Spleen (tissue), 11 donors: ENCODE data around the gene SERPINA1. TPM values are rescaled to one million over a fixed set of nuclear protein-coding genes. Genes with fewer than 3 reads are reported as not detected.

Experiments
- DNase-seq: peaks from one replicate; pipeline ENCODE4 v3.0.0-alpha.2; 2020
- H3K27ac ChIP-seq, 8 donors: fragments of 200-600 bp; sonication (generic) in 7 of 8; 1 replicate in 4 of 8; 2 replicates in 4 of 8; pipeline versions ENCODE4 v1.5.0 to v1.8.0; 2016 to 2021; ENCODE audit warnings: inconsistent platforms in 4 of 8, mild to moderate bottlenecking in 4 of 8, moderate library complexity in 1 of 8
- H3K27me3 ChIP-seq, 7 donors: fragments of 200-600 bp; sonication (generic) in 6 of 7; replicated peaks in 1 of 7; 1 replicate in 4 of 7; 2 replicates in 3 of 7; pipeline versions ENCODE4 v1.5.0 to v1.8.0; 2016 to 2021; ENCODE audit warnings: inconsistent platforms in 3 of 7, mild to moderate bottlenecking in 1 of 7
- H3K36me3 ChIP-seq, 6 donors: fragments of 200-600 bp; sonication (generic) in 5 of 6; 1 replicate in 4 of 6; 2 replicates in 2 of 6; pipeline versions ENCODE4 v1.5.0 to v1.8.0; 2016 to 2021; ENCODE audit warnings: inconsistent platforms in 2 of 6
- H3K4me1 ChIP-seq, 6 donors: fragments of 200-600 bp; sonication (generic) in 5 of 6; 1 replicate in 3 of 6; 2 replicates in 3 of 6; pipeline versions ENCODE4 v1.5.0 to v1.8.0; 2016 to 2021; ENCODE audit warnings: inconsistent platforms in 3 of 6
- H3K4me3 ChIP-seq, 8 donors: fragments of 200-600 bp; sonication (generic) in 7 of 8; 1 replicate in 4 of 8; 2 replicates in 4 of 8; pipeline versions ENCODE4 v1.5.0 to v1.8.0; 2016 to 2021; ENCODE audit warnings: inconsistent platforms in 4 of 8, mild to moderate bottlenecking in 4 of 8, moderate library complexity in 2 of 8
- H3K9me3 ChIP-seq, 8 donors: fragments of 200-600 bp; sonication (generic) in 7 of 8; 1 replicate in 4 of 8; 2 replicates in 4 of 8; pipeline versions ENCODE4 v1.5.0 to v1.8.0; 2016 to 2021; ENCODE audit warnings: inconsistent platforms in 4 of 8
- POLR2A ChIP-seq, 3 donors: fragments of 450-650 bp; IDR thresholded peaks; one replicate each; pipeline ENCODE4 v1.5.1; 2017; ENCODE audit warnings: antibody characterized with exemption in 3 of 3, mild to moderate bottlenecking in 1 of 3
- POLR2AphosphoS5 ChIP-seq, 3 donors: sonication (generic); formaldehyde crosslinking; IDR thresholded peaks; one replicate each; pipeline ENCODE4 v1.5.1; 2017; ENCODE audit warnings: antibody characterized with exemption in 3 of 3
- WGBS, 5 donors: extraction: QIAGEN DNeasy Blood & Tissue Kit in 3 of 5; methylation state at CpG; one replicate each; pipeline versions ENCODE4 v1.1.5 to v1.1.7; 2013 to 2018; 5-methylcytosine and 5-hydroxymethylcytosine counted together
- intact Hi-C: fragments of 100-400 bp; cut with DNase I; formaldehyde crosslinking; loops from one replicate; pipeline ENCODE4 v1.15.0; 2023; ENCODE audit warnings: low total_unique reads
- polyA plus RNA-seq, 3 donors: library from polyadenylated mRNA; stranded (reverse); fragments of 200-250 nt; gene quantifications; one replicate each; pipeline ENCODE4 v1.2.1, GENCODE V29; 2013
- total RNA-seq, 7 donors: library from RNA; depleted of rRNA in 3 of 7; stranded (reverse); fragments of >200 nt in 3 of 7; fragmentation: NEBNext Ultra II Directional in 4 of 7; extraction: Animal tissue kit (Norgen Biotek cat#: 25700) in 4 of 7; gene quantifications; one replicate each; pipeline versions ENCODE4 v1.1.0 to v1.2.1, GENCODE V29; 2016 to 2021
- TF ChIP-seq, protein P1 (sequence below), 11 experiments: fragments of 200-600 bp in 7 of 11; fragments of 450-650 bp in 4 of 11; sonication (generic) in 4 of 11; IDR thresholded peaks in 8 of 11; conservative IDR thresholded peaks in 3 of 11; 1 replicate in 7 of 11; 2 replicates in 4 of 11; pipeline versions ENCODE4 v1.4.0 to v1.8.0; 2016 to 2021; ENCODE audit warnings: antibody characterized with exemption in 11 of 11, inconsistent platforms in 4 of 11, mild to moderate bottlenecking in 1 of 11
- donor health status: healthy with polysubstance abuse.
- donor health status: DM: no; HTN: no; CAD: no; lungs with moderate emphysema.
- donor health status: DM: no; HTN: no; CAD: no.
- donor health status: Bipolar disorder and iron deficiency.
- donor health status: healthy.
- donor health status: DM: no; HTN: no; CAD: no.
- donor health status: DM: yes; HTN: yes; CAD: no.

The SERPINA1 gene
- total and polyA plus RNA-seq, 10 donors, result 28.4 to 701 (median 203) TPM

DNA sequence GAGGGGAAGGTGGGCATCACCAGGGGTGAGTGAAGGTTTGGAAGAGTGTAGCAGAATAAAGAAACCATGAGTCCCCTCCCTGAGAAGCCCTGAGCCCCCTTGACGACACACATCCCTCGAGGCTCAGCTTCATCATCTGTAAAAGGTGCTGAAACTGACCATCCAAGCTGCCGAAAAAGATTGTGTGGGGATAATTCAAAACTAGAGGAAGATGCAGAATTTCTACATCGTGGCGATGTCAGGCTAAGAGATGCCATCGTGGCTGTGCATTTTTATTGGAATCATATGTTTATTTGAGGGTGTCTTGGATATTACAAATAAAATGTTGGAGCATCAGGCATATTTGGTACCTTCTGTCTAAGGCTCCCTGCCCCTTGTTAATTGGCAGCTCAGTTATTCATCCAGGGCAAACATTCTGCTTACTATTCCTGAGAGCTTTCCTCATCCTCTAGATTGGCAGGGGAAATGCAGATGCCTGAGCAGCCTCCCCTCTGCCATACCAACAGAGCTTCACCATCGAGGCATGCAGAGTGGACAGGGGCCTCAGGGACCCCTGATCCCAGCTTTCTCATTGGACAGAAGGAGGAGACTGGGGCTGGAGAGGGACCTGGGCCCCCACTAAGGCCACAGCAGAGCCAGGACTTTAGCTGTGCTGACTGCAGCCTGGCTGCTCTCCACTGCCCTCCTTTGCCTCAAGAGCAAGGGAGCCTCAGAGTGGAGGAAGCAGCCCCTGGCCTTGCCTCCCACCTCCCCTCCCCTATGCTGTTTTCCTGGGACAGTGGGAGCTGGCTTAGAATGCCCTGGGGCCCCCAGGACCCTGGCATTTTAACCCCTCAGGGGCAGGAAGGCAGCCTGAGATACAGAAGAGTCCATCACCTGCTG lies 7.0 kb downstream of the SERPINA1 start:
- Histone ChIP-seq H3K9me3 (no peaks in the 10 kb centered on the region), H3K27ac (no peak overlapping the region), H3K4me1 (peaks cover 0 to 37% (median 10%) of the 10 kb centered on the region in 6 donors), H3K36me3 (peaks cover 0 to 80% (median 3%) of the 10 kb centered on the region in 6 donors), H3K27me3 (no peaks in the 10 kb centered on the region), H3K4me3 (no peak overlapping the region)
- DNase-seq, result no peak
- WGBS, 5 donors, result 76 to 91% (median 78%) methylated on average over 6 to 7 of the region's 7 CpGs
- intact Hi-C loops, result no loop called here
- no peak for TF ChIP-seq POLR2A (IDR thresholded peaks at IDR 0.05)
- peak in 1 of 3 donors; percentile 26 for TF ChIP-seq POLR2AphosphoS5 (IDR thresholded peaks at IDR 0.05)

DNA sequence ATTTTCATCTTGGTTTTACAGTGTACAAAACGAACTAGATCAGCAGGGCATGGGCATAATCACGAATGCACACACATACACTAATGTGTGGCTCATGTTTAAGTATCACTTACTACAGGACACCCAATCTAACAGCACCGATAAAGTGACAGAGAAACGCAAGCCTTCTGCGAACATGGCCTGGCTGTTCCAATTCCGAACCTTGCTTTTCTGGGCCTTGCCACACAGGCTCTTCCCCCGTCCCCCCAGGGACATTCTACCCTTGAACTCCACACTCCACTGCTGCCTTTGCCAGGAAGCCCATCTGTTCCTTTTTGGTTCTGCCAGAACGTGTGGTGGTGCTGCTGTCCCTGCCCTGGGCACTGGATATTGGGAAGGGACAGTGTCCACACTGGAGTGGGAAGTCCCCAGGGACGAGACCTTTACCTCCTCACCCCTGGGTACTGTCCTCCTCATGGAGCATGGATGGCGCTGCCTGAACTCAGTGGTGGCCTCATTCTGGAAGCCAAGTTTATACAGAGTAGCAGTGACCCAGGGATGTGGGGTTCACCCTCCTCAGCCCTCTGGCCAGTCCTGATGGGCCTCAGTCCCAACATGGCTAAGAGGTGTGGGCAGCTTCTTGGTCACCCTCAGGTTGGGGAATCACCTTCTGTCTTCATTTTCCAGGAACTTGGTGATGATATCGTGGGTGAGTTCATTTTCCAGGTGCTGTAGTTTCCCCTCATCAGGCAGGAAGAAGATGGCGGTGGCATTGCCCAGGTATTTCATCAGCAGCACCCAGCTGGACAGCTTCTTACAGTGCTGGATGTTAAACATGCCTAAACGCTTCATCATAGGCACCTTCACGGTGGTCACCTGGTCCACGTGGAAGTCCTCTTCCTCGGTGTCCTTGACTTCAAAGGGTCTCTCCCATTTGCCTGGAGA lies 7.9 kb downstream of the SERPINA1 start:
- WGBS, 5 donors, result 71 to 85% (median 75%) methylated on average over 14 to 16 of the region's 16 CpGs
- no peak overlapping the region for H3K27ac ChIP-seq
- TF ChIP-seq POLR2A (IDR thresholded peaks at IDR 0.05) (no peak), POLR2AphosphoS5 (IDR thresholded peaks at IDR 0.05) (no peak)
- TF ChIP-seq, protein P1, sequence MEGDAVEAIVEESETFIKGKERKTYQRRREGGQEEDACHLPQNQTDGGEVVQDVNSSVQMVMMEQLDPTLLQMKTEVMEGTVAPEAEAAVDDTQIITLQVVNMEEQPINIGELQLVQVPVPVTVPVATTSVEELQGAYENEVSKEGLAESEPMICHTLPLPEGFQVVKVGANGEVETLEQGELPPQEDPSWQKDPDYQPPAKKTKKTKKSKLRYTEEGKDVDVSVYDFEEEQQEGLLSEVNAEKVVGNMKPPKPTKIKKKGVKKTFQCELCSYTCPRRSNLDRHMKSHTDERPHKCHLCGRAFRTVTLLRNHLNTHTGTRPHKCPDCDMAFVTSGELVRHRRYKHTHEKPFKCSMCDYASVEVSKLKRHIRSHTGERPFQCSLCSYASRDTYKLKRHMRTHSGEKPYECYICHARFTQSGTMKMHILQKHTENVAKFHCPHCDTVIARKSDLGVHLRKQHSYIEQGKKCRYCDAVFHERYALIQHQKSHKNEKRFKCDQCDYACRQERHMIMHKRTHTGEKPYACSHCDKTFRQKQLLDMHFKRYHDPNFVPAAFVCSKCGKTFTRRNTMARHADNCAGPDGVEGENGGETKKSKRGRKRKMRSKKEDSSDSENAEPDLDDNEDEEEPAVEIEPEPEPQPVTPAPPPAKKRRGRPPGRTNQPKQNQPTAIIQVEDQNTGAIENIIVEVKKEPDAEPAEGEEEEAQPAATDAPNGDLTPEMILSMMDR (IDR thresholded peaks at IDR 0.05 in 8 of 11, conservative IDR thresholded peaks at IDR 0.05 in 3 of 11), result no peak
- H3K4me1 ChIP-seq, result peaks cover 0 to 28% (median 8%) of the 10 kb centered on the region in 6 donors
- no peaks in the 10 kb centered on the region for H3K27me3 ChIP-seq
- H3K4me3 ChIP-seq, result no peak overlapping the region
- H3K36me3 ChIP-seq, result peaks cover 0 to 78% (median 3%) of the 10 kb centered on the region in 6 donors
- DNase-seq, result no peak
- intact Hi-C loops, result no loop called here
- no peaks in the 10 kb centered on the region for H3K9me3 ChIP-seq

DNA sequence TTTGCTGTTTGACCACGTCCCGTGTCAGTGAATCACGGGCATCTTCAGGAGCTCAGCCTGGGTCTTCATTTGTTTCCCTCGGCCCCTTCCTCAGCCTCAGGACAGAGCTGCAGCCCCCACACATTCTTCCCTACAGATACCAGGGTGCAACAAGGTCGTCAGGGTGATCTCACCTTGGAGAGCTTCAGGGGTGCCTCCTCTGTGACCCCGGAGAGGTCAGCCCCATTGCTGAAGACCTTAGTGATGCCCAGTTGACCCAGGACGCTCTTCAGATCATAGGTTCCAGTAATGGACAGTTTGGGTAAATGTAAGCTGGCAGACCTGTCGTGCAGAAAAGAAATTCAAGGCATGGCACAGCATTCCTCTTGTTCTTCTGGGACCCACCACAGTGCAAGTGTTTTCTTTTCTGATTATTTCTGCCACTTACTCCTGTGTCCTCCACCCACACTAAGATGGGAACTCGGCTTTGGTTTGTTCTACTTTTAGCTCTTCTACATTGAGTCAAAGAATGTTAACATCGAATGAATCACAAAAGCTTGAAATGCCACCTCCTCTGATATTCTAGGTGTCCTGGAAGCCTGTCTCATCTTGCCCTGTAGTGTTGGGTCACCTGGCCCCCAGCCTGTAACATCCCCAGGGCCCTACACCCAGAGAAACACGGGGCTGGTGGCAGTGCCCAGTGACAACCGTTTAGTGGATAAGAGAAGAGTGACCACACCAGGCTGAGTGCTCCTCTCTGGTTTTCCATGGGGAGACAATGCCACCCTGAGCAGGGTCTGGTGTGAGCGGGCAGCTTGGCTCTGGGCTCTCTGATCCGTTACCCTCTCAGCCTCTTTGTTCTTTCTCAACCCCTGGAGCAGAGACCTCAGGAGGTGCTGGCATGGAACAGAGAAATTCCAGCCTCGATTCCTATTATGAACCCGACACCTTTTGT lies 8.8 kb downstream of the SERPINA1 start:
- Histone ChIP-seq H3K9me3 (no peaks in the 10 kb centered on the region), H3K27ac (no peak overlapping the region), H3K4me1 (peaks cover 0 to 19% (median 3%) of the 10 kb centered on the region in 6 donors), H3K4me3 (no peak overlapping the region), H3K27me3 (no peaks in the 10 kb centered on the region), H3K36me3 (peaks cover 0 to 76% (median 3%) of the 10 kb centered on the region in 6 donors)
- 62 to 82% (median 77%) methylated on average over 16 of the region's 16 CpGs for WGBS, 5 donors
- no peak for DNase-seq
- no peak for TF ChIP-seq POLR2AphosphoS5 (IDR thresholded peaks at IDR 0.05)
- TF ChIP-seq POLR2A (IDR thresholded peaks at IDR 0.05), result no peak
- TF ChIP-seq, protein P1 (IDR thresholded peaks at IDR 0.05 in 8 of 11, conservative IDR thresholded peaks at IDR 0.05 in 3 of 11), result no peak
- intact Hi-C loops, result no loop called here
